Activated CD4-positive, alpha-beta T cell treated with anti-CD3 and anti-CD28 coated beads, Interleukin-2, amount 50 U/mL, for 4 hours (primary cell): ENCODE results near the gene CECR2.

ENCODE experiments used
- DNase-seq, 2 experiments: peaks; one replicate each; pipeline ENCODE4 v3.0.0-alpha.2; 2020

The CECR2 gene

DNA sequence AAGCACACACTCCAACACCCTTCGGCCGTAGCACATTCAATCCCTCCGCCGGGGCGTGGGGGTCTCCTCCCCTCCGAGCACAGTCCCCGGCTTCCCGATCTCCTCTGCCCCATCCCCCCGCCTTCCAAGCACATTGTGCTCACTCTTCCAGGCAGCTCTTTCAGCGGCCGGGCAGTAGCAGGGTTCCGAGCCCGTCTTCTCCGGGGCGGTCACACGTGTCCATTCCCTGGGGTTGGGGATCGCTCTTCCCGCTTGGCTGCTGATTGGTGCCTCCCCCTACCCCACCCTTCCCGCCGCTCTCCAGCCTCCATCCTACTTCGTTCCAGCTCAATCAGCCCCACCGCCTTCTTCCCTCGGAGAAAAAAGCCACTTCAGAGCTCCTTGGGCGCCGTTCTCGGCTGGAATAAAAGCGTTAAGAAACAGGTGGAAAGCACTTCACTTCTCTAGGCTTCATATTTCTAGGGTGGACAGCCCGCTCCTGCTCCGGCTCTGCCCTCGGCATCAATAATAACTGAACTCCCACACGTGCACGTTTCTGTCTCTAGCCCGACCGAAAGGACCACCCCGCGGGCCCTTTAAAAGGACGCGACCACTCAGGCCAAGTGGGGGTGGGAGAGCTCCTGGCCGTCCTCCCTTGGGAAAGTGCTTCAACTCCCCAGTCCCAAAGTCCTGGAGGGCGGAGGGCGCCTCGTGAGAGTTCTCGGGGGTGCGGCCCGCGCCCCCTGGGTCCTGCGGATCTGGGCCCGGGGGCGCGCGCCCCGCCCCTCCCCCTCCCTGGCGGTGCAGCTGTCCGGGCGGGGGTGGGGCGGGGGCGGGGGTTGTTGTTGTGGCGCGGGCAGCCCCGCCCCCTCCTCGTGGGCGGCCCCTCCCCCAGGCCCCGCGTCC lies 464 bp upstream of the CECR2 start:
- no peak for DNase-seq

DNA sequence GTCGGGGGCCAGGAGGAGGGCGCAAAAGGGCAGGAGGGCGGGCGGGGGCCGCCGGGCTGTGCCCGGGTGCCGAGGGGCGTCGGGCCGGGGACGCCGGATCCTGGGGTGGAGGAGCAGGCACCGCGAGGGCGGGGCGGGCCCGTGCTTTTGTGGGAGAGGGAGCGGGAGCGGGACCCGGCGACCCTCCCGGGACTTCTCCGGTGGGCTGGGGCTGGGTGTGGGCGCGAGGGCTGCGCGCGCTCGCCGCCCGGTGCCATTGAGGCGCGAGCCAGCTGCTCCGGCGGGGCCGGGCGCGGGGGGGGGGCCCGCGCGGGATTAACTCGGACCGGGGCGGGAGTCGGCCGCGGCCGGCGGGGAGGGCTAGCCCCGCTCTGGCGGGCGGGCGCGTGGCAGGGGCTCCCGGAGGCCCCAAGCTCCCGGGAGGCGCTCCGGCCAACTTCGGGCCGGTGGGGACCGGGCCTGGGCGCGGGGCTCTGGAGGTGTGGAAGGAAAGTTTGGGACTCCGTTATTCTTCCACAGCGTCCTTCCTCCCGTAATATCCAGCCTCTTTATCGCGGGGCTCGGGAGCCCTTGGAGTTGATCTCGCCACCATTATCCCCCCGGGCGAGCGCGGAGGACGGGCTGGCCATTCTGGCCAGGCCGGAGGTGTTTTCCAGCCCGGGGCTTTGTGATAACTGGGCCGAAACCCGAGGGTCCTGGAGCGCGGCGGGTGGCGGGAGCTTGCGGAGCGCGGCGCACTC lies 936 bp downstream of the CECR2 start:
- no peak for DNase-seq

DNA sequence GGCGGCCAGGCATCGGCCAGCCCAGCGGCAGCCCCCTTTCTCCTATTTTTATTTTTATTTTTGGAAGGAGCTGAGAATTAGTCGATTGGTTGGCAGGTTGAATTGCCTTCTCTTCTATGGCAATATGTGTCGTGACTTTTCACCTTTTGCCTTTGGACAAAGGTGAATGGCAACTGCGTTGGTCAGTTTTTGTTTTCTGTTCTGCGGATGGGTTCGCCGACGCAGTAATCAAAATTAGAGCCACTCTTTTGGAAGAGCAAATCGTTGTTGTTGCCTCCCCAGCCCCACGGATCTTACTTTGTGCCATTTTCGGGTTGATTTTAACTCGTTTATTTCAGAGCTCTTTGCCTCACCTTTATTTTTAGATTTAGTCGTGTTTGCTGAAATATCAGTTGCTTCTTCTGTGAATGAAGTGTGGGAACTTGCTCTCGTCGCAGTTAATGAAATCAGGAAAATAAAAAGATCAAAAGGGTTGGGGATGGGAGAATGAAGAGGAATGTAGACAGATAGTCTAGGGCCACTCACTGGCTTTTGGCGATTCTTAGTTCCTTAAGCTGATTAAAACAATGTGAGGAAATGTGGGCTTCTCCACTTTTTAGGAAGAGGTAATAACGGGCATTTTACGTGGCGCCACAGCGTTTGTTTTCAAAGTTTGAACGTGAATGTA lies 1.6 kb downstream of the CECR2 start:
- DNase-seq = no peak

DNA sequence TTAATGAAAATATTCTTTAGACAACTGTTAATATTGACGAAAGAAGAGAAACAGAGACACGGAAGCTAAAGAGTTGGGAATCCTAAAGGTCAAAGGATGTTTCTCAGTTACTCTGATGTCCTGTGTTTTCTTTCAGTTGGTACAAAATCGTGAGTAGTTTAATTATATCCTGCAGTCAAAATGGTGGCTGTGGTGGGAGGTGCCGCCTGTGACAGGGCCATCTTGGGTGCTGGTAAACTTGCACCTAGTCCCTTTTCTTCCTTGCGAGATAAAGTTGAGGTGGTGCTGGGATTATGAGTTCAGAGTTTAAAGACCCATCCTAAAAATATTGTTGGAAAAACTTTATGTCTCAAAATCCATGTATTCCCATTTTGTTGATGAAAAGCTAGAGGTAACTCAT lies 2.2 kb downstream of the CECR2 start:
- DNase-seq = no peak

DNA sequence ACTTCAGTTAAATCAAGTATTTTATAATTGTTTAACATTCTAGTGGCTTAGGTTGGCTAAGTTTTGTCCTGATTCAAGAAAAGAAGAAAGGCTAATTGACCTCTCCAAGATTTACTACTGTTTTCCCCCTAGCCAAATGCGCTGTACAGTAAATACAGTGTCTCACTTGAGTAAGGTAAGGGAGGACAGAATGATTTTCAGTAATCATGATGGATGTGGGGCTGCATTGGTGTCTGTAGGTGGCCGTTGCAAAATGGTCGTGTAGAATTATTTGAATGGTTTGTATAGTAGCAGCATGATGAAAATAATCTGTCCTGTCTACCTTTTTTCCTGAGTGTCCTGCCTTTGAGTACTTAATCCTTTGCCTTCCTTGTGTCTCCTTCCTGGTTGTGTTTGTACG lies 4.6 kb downstream of the CECR2 start:
- no peak for DNase-seq

DNA sequence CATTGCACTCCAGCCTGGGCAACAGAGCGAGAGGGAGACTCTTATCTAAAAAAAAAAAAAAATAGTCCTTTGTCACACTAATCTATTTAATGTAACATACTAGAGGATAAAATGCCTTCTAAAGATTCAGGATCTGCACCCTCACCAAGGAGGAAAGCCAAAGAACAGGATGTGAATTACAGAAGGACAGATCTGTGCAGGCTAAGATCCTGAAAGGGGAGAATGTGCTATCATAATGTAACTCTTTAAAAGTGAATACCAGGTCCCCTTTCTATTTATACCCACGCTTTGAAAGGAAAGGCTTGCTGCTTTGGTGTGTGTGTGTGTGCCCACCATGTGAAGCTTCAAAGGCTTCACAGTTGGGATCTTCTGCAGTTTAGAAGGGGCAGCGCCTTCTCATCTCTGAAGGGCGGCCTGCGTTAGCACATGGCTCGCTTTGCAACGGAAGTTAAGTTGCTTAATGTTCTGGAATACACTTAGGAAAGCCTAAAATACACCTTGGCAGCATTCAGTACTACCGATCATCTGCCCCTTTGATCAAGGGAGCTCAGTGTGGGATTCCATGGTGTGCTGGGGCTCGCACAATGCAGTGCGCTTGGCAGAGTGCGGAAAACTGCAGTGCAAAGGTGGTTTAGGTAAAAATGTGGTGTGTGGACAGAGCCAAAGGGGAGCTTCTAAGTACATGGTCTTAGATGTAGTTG lies 6.8 kb downstream of the CECR2 start:
- DNase-seq = no peak

DNA sequence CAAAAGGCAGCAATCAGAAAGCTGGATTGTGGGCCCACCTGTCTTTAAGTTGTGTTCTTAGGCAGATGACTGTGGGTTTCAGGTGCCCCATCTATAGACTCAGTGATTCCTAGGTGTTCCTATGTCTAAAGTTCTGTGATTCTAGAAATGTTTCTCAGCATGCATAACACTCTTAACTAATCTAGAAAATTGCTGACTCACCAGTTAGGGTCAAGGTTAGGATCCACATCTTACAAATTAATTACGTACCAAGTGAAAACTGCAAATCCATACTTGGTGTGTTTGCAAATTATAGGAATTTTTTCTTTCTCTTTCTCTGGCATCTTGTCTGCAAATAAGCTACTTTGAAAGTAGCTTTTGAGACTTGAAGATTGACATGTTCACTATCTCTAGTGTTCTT lies 7.7 kb downstream of the CECR2 start:
- no peak for DNase-seq

DNA sequence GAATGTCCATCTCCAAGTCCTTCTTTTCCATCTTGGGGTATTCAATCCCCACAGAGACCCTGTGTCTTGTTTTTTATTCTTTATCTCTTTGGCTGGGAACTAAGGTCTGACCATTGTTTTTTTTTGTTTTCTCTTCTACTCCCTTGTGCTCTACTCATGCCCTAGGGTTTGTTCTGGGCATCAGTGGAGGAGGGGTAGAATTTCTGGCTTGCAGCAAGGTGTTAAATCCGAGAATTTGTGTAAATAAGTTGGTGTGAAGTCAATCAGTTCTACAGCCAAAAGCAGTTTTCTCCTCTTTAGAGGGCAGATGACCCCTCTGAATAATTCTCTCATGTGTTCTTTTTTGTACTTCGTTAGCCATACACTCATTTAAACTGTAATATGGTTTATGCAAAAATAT lies 10.7 kb downstream of the CECR2 start:
- no peak for DNase-seq

DNA sequence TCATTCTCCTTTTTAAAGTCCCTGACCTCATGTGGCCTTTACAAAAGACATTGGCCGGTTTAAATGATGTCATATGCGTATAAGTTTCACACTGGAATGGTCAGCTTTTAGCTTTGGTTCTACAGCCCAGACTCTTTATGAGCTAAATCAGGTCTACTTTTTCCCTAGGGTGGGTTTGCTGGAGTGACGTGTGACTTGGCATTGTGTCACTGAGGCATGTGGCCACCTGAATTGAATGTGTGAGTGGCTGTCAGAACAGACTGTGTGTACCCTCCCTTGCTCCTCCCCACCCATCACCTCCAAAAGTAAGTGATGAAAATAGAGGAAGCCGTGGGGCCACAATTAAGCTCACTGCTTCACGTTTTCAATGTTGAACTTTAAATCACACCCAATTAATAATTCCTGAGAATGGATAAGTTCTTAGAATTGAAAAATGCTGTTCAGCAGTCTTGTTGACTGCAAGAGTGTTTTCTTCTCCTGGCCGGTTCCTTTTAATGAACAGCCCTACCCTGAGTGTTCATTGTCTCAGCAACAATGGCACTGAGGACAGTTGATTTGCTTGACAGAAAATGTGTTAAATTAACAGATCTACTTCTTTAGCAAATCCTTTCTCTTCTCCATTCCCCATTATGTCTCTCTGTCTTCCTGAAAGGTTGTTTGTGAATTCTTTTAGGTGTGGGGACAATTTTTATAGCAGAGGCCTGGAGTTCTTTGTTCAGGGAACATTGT lies 11.3 kb downstream of the CECR2 start:
- no peak for DNase-seq

DNA sequence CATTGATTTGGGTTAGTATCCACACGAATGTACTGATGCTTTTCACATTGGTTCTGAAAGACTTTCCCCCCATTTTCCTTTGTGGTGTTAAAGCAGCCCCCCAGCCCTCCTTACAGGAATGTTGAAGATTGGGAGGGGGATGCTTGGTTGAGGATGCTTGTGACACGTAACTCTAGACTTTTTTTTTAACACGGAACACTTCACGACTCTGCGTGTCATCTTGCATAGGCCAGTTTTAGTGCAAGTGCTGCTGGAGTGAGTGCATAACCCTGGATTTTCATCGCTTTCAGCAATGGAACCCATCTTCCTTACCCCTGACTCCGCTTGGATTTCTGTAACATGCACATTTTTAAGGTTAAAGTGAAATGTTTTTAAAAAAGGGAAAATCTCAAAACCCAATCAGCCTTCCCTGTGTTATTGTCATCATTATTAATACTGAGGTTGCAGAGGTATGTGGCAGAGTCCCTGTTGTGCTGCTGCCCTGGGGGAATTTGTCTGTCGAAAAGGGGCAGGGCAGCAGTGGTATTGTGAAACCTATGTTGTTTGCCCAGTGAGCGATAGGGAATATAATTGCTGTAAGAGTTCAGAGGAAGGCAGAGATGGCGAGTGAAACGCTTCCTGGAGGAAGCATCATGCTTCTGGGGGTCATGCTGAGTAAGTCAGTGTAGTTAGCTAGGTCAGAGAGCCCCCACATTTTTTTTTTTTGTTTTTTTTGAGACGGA lies 12.1 kb downstream of the CECR2 start:
- DNase-seq = no peak

DNA sequence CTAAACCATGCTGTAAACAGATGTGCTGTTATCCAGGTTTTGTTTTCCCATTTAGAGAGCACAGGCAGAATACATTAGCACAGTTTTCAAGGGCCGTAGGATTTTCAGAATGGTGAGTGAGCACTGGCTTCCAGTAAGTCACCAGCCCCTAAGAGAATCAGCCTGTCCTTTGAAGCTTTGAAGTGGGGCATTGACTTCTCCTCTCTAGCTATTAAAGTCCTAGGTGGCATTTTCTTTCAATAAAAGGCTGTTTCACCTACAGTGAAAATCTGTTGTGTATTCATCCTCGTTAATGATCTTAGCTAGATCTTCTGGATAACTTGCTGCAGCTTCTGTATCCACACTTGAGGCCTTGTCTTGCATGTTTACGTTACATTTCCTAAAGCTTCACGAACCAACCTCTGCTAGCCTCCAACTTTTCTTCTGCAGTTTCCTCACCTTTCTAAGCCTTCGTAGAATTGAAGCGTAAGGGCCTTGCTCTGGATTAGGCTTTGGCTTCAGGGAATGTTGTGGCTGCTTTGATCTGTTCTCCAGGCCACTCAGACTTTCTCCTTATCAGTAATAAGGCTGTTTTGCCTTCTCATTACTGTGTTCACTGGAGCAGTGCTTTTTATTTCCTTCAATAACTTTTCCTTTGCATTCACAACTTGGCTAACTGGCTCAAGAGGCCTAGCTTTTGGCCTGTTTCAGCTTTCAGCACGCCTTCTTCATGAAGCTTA lies 15.5 kb downstream of the CECR2 start:
- DNase-seq = no peak

DNA sequence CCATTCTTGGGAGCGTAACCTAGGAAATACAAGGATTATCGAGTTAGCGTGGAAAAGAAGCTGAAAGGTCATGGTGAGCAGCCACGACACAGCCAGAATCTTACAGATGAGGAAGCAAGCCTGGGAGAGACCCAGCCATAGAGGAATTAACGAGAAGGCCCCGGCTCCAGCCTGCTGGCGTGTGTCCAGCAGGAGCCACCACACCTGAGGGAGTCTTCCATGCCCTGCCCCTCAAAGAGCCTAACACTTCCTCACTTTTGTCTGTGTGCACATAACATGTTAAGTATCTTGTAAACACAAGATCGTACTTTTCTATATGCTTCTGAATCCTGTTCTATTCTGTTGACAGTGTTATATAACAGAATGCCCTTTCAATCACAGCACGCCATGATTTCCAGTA lies 18.1 kb downstream of the CECR2 start:
- no peak for DNase-seq

DNA sequence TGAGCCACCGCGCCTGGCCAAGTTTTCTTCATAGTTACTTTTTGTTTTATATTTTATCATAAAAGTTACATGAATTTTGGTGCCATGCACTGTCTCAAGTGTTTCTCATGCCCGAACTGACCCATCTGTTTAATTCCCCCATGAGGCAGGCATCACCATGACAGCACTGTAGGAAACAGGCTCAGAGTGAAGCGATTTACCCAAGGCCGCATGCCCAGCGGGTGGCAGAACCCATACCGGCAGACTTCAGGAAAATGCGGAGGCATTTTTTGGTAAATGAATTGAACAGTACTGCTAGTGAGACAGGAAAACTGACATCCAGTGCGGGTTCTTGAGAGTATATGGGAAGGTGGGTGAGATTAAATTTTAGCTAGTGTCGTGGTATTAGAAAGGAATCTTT lies 19.0 kb downstream of the CECR2 start:
- DNase-seq = no peak

DNA sequence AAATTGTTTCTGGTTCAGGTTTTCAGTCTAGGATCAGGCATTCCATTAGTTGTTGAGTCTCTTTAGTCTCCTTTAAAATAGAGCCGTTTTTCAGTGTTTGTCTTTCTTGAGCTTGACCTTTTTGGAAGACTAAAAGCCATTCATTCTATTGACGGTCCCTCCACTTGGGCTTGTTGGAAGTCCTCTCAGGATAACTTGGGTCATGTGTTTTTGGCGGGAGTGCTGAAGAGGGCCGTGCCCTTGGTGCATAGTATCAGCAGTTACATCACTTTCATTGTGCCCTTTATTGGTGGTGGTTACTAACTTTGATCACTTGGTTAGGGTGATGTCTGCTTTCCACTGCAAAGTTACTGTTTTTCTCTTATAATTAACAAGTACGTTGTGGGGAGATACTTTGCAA lies 20.8 kb downstream of the CECR2 start:
- DNase-seq = no peak

DNA sequence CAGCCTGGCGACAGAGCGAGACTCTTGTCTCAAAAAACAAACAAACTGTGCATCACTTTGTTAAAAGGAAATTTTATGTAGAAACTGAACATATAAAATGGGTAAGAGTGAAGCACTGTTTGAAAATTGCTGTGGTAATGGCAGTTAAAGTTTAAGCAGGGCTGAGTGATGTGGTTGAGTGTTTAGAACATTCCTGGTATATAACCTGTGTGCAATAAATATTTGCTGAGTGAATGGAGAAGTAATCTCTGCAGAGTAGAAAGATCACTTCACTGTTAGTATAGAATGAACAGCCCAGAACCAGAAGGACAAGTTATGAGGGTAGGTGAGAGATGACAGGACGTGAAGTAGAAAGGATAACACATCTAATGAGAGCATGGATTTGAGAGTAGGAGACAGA lies 27.3 kb downstream of the CECR2 start:
- DNase-seq = no peak

DNA sequence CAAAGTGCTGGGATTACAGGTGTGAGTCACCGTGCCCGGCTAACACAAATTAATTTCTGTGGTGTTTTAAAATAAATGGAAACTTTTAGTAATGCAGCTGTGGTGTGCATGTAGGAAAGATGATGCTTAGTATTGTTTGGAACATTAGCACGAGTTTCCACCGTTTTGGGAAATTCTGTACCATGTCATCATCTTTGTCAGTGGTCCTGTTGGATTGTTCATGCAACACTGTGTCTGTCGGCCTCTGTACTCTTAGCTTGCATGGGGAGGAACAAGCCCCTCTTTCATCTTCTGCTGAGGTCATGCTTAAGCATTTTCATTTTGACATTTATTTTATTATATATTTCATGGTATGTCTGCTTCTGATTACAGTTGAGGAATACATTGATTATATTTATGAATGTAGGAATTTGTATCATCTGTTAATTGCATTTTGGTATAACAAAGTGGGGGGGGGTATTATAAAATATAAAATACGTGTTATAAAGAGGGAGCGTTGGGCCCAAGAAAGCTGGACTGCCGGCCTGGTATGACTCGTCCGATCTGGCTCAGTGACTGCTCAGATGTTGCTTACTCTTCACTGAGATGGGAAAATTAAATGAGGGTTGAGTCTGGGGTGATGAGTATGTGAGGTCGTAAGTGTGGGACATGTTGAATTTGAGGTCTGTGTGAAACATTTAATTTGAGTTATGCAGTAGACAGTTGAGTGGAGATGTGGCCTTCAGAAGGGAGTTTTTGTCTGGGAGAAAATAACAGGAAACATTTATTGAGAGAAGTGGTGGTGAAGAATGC lies 28.7 kb downstream of the CECR2 start:
- DNase-seq = no peak

DNA sequence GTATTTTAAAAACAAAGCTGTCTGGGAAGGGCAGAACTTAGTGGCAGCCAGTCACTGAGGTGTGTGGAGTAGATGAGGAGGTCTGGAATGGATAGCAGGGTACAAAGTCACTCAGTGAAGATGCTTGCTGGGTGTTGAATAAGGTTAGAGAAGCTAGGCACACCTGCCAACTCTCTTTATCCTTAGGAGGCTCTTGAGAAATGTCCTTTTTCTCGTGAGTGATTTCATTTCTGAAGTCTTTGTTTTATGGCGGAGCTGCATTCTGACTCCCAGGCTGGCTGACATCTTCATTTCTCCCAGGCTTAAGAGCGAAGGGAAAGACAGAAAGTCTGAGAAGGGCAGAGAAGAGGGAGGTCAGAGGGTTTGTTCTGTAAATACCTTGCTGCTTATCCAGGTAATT lies 31.0 kb downstream of the CECR2 start:
- DNase-seq = no peak

DNA sequence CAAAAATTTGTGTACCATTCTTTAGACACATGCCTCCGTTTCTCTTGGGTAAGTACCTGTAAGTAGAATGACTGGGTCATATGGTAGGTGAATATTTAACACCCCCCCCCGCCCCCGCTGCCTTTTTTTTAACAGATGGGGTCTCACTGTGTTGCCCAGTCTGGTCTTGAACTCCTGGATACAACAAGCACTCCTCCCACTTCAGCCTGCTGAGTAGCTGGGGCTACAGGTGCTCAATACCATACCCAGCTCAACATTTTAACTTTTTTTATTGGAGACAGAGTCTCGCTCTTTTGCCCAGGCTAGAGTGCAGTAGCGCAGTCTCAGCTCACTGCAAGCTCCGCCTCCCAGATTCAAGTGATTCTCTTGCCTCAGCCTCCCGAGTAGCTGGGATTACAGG lies 32.5 kb downstream of the CECR2 start:
- DNase-seq = no peak

DNA sequence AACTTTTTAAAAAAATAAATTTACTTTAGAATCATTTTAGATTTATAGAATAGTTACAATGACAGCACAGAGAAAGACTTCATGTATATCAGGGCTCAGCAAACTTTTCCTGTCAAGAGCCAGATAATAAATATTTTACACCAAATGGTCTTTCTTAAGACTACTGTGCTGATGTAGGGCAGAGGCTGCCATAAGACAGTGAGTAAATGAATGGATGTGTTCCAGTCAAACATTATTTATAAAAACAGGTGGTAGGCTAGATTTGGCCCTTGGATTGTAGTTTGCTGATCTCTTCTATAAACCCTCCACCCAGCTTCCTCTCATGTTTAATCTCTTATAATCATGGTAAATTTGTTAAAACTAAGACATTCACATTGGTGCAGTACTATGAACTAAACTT lies 33.0 kb downstream of the CECR2 start:
- DNase-seq = no peak

DNA sequence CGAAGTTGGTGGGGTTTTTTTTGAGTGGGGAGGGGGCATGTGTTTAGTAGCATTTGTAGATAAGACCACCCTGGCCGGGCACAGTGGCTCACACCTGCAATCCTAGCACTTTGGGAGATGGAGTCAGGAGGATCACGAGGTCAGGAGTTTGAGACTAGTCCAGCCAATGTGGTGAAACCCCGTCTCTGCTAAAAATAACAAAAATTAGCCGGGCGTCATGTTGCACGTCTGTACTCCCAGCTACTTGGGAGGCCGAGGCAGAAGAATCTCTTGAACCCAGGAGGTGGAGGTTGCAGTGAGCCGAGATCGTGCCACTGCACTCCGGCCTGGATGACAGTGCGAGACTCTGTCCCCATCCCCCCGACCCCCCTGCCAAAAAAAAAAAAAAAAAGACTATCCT lies 34.6 kb downstream of the CECR2 start:
- no peak for DNase-seq
